GM18508 (cell line): ENCODE results near the gene IPO4.
"Not testable (repeated sequence)": the region's sequence is repeated elsewhere in the genome, so short reads cannot be mapped to it uniquely, and the experiment has no call there.

Experiments used
- ATAC-seq: cut with Tn5 transposase; IDR thresholded peaks from one replicate; pipeline ENCODE4 v1.9.1; 2021; ENCODE audit warnings: moderate number of reproducible peaks; ENCODE audit not compliant: insufficient read depth, unreplicated experiment

IPO4 gene

GRCh38 chr14:24188251-24189058, at the start of gene IPO4:
Gene IPO4, minus strand, starts transcription at chr14:24188816. Its CDS starts 29 bp downstream, at chr14:24188787.
- peak; percentile 54 for ATAC-seq

- ATAC-seq = no peak
These were observed 49.5 kb upstream of the IPO4 start for GRCh38 chr14:24238123-24238522.

- no peak for ATAC-seq
These were observed 48.9 kb upstream of the IPO4 start for GRCh38 chr14:24237463-24237955.

GRCh38 chr14:24236689-24237462, 48.3 kb upstream of the IPO4 start:
- no peak for ATAC-seq

- no peak for ATAC-seq
These were observed 47.4 kb upstream of the IPO4 start for GRCh38 chr14:24235804-24236688.

- ATAC-seq = no peak
These were observed 45.7 kb upstream of the IPO4 start for GRCh38 chr14:24234095-24235005.

GRCh38 chr14:24233538-24233866, 44.9 kb upstream of the IPO4 start:
- ATAC-seq = no peak

GRCh38 chr14:24232645-24233537, 44.3 kb upstream of the IPO4 start, which contains the start of gene GMPR2:
Gene GMPR2, plus strand, starts transcription at chr14:24232929. Its CDS starts 325 bp downstream, at chr14:24233254.
- ATAC-seq = no peak

GRCh38 chr14:24232121-24232644, 43.6 kb upstream of the IPO4 start, which contains the start of gene NEDD8:
Gene NEDD8, minus strand, starts transcription at chr14:24232367. Its CDS starts 100 bp downstream, at chr14:24232267.
- ATAC-seq = no peak

GRCh38 chr14:24231263-24232120, 42.9 kb upstream of the IPO4 start:
- ATAC-seq = no peak

GRCh38 chr14:24228902-24229301, 40.3 kb upstream of the IPO4 start:
- no peak for ATAC-seq

- ATAC-seq = no peak
These were observed 37.9 kb upstream of the IPO4 start for GRCh38 chr14:24226473-24226872.

GRCh38 chr14:24224618-24225071, 36.0 kb upstream of the IPO4 start:
- ATAC-seq = no peak

- not testable (repeated sequence) for ATAC-seq
These were observed 34.4 kb upstream of the IPO4 start for GRCh38 chr14:24222987-24223386.

GRCh38 chr14:24219521-24219920, 30.9 kb upstream of the IPO4 start:
- no peak for ATAC-seq

- no peak for ATAC-seq
These were observed 30.5 kb upstream of the IPO4 start for GRCh38 chr14:24219080-24219479.

- ATAC-seq = not testable (repeated sequence)
These were observed 28.3 kb upstream of the IPO4 start for GRCh38 chr14:24216876-24217275.
